Measurements from ENCODE around the gene DIPK1B.
"Not testable (repeated sequence)": the region's sequence is repeated elsewhere in the genome, so short reads cannot be mapped to it uniquely, and the experiment has no call there.

DIPK1B gene

GRCh38 chr9:136754059-136754572 lies 41.7 kb downstream of the DIPK1B start:
- CTCF ChIA-PET, result interaction anchor here (0.6 kb wide), 2 partner anchors 9 to 34 kb away, joined by 3 read pairs; no protein-coding TSS in a partner anchor
- TF ChIP-seq, protein P1, sequence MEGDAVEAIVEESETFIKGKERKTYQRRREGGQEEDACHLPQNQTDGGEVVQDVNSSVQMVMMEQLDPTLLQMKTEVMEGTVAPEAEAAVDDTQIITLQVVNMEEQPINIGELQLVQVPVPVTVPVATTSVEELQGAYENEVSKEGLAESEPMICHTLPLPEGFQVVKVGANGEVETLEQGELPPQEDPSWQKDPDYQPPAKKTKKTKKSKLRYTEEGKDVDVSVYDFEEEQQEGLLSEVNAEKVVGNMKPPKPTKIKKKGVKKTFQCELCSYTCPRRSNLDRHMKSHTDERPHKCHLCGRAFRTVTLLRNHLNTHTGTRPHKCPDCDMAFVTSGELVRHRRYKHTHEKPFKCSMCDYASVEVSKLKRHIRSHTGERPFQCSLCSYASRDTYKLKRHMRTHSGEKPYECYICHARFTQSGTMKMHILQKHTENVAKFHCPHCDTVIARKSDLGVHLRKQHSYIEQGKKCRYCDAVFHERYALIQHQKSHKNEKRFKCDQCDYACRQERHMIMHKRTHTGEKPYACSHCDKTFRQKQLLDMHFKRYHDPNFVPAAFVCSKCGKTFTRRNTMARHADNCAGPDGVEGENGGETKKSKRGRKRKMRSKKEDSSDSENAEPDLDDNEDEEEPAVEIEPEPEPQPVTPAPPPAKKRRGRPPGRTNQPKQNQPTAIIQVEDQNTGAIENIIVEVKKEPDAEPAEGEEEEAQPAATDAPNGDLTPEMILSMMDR (conservative IDR thresholded peaks at IDR 0.05; ENCODE audit: low read depth), result no peak
- no peak overlapping the region for H3K27ac ChIP-seq
- no peak for DNase-seq (ENCODE audit: low spot score)
- POLR2A ChIA-PET (ENCODE audit: low non-redundant PET), result interaction anchor here (0.7 kb wide), 1 partner anchor 298 kb away, joined by 3 read pairs; no protein-coding TSS in a partner anchor

DNA sequence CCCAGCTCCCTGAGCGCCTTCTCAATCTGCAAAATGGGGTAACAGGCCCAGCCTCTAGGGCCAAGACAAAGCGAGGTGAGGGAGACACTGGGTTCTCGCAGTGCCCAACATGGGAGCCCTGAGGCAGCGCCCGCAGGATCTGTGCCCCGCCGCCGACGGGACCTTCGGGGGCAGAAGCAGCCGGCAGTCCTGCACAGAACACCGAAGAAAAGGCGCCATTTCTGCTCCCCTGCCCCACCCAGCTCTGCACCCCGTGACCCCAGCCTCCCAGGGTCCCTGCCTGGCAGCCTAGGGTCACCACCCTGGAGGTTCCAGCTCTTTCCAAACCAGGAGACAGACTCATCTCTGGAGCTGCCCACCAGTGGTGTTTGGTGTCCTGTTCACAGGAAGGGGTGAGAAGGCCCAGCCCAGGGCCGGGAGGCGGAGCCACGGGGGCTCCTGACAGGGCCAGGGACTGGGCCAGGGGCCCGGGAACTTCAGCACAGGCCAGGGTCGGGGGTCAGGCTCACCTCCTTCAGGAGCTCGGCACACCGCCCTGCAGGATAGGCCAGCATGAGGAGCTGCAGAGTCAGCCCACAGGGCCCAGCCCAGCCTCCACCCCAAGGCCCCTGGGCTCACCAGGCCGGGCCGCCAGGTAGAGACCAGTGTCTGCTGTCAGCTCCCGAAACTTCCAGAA lies 42.4 kb downstream of the DIPK1B start:
- ChIA-PET CTCF (interaction anchor here (0.6 kb wide), 1 partner anchor 9 kb away, joined by 3 read pairs; no protein-coding TSS in a partner anchor), POLR2A (ENCODE audit: low non-redundant PET) (interaction anchor here (0.7 kb wide), 1 partner anchor 298 kb away, joined by 3 read pairs; no protein-coding TSS in a partner anchor)
- DNase-seq (ENCODE audit: low spot score), result no peak
- TF ChIP-seq, protein P1 (conservative IDR thresholded peaks at IDR 0.05; ENCODE audit: low read depth), result no peak
- H3K27ac ChIP-seq, result no peak overlapping the region

- POLR2A ChIA-PET (ENCODE audit: low non-redundant PET); DNase-seq (ENCODE audit: low spot score); CTCF ChIA-PET; H3K27ac ChIP-seq: not testable (repeated sequence)
Measured at GRCh38 chr9:136755302-136756133, 43.1 kb downstream of the DIPK1B start.

DNA sequence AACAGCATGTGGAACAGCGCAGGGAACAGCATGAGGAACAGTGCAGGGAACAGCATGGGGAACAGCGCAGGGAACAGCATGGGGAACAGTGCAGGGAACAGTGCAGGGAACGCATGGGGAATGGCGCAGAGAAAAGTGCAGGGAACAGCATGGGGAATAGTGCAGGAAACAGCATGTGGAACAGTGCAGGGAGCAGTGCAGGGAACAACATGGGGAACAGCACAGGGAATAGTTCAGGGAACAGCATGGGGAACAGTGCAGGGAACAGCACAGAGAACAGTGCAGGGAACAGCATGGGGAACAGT lies 43.7 kb downstream of the DIPK1B start:
- DNase-seq (ENCODE audit: low spot score), result no peak
- TF ChIP-seq, protein P1 (conservative IDR thresholded peaks at IDR 0.05; ENCODE audit: low read depth), result no peak
- no peak overlapping the region for H3K27ac ChIP-seq
- CTCF ChIA-PET, result no interaction called here
- POLR2A ChIA-PET (ENCODE audit: low non-redundant PET), result no interaction called here

GRCh38 chr9:136756836-136757235 lies 44.5 kb downstream of the DIPK1B start:
- TF ChIP-seq, protein P1 (conservative IDR thresholded peaks at IDR 0.05; ENCODE audit: low read depth), result no peak
- CTCF ChIA-PET, result no interaction called here
- H3K27ac ChIP-seq, result no peak overlapping the region
- POLR2A ChIA-PET (ENCODE audit: low non-redundant PET), result no interaction called here
- no peak for DNase-seq (ENCODE audit: low spot score)

- ChIA-PET CTCF (interaction anchor here (0.5 to 1.3 kb wide), 3 partner anchors 19 to 341 kb away, joined by 3 to 11 read pairs (median 5); no protein-coding TSS in a partner anchor), POLR2A (ENCODE audit: low non-redundant PET) (no interaction called here)
- no peak for DNase-seq (ENCODE audit: low spot score)
- H3K27ac ChIP-seq, result no peak overlapping the region
- TF ChIP-seq, protein P1 (conservative IDR thresholded peaks at IDR 0.05; ENCODE audit: low read depth), result no peak
Measured at GRCh38 chr9:136757328-136757727, 45.0 kb downstream of the DIPK1B start.

Data from RWPE1 (cell line).